Fibroblast of skin of scalp (primary cell): ENCODE results near the gene CD59.
"Not testable (repeated sequence)": the region's sequence is repeated elsewhere in the genome, so short reads cannot be mapped to it uniquely, and the experiment has no call there.

Source experiments
- DNase-seq: peaks from one replicate; pipeline ENCODE4 v3.0.0-alpha.2; 2013

The CD59 gene

GRCh38 chr11:33665350-33666106 lies 70.7 kb downstream of the CD59 start:
- DNase-seq = no peak

DNA sequence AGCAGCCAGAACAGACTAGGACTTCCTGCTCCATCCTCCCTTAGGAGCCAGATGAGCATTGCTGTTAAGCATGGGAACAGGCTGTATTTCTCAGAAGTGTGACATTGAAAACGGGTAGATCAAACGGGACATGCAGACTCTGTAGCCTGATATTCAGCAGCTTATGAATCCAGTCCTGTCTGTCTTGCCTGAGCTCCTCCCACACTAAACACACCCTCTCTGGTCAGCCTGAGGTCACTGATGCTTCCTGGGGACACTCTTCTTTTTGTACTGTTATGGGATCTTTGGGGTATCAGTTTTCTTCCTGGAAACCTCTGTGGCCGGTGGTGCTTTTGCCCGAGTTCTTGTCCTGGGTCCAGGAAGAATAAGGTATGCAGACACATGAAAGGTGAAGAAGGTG lies 71.4 kb downstream of the CD59 start:
- DNase-seq = no peak

DNA sequence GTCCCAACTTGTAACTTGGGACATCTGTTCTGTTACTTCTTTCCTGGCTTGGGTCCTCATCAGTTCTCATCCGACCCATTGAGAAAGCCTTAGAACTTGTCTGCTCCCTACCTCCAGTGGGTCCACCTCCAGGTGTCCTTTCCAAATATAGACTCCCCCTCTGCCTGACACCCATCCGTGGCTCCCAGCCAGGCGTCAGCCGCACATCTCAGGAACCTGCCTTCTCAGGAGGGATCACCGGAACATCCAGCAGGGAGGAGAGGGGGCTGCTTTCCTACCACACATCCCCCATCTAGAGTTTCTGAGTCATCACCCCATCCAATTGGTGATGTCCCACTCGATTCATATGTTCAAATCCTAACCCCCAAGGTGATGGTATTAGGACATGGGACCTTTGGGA lies 72.1 kb downstream of the CD59 start:
- no peak for DNase-seq

- no peak for DNase-seq
Measured at GRCh38 chr11:33663121-33663520, 73.1 kb downstream of the CD59 start.

GRCh38 chr11:33661526-33661925 lies 74.7 kb downstream of the CD59 start:
- not testable (repeated sequence) for DNase-seq

DNA sequence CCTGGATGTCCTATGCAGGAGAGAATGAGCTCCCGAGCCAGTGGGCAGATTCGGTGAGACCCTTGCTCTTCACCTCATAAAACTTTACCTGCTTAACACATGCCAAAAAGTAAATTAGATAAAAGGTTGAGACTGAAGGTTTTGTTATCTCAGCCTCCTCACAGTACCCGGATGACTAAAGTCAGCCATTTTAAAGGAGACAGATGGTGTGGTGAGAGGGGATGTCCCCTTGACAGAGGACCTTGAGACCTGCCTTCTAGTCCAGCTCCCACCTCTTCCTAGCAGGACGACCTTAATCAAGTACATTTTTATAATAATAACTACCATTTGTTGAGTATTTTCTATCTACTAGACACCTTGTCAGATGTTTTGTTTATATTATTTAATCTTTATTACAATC lies 75.3 kb downstream of the CD59 start:
- DNase-seq = no peak

DNA sequence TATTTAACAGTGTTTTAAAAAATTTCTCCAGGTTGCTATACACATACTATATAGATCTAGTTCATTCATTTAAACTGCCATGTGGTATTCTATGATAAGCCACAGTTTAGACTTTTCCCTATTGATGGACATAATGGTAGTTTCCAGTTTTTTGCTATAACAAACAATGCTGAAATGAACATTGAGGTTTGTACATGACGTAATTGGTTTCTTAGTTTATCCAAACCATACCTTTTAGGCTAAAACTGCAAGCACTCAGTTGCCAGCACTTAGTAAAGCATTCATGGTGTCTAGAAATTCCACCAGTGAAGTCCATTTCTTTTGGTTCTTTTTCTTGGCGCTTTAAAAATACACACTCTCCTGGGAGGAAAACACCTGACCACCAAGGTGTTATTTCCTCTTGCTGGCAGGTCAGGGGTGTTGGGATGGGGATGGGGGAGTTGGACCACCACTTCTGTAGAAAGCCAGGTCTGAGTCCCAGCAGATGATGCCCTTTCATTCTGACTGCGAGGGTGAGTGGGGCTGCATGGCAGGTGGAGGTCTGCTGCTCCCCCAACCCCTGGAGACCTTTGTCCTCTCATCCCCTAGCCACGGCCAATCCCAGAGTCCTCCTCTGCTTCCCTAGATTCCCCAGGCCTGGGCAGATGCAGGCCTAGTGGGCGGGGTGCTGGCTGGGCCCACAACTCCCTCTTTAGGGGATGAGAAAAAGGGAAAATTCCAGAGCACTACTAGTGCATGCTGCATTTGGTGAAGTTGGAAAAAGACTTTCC lies 76.7 kb downstream of the CD59 start:
- no peak for DNase-seq

- no peak for DNase-seq
Measured at GRCh38 chr11:33658195-33658900, 77.9 kb downstream of the CD59 start.

DNA sequence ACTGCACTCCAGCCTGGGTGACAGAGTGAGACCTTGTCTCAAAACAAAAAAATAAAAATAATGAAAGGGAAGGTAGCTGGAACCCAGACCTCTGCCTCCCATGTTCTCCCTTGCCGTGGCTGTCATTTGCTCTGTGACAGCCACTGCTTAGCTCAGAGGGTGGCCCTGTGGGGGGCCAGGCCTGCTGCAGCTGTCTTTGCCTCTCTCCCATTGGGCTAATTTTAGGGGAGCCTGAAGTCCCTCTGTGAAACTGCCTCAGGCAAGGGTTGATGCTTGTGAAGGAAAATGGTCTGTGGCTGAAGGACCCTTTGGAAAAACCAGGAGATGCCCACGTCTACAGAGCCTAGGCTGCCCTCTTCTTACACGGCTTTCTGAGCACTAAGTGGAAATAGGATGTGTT lies 78.5 kb downstream of the CD59 start:
- DNase-seq = no peak

GRCh38 chr11:33656768-33657167 lies 79.5 kb downstream of the CD59 start:
- no peak for DNase-seq

DNA sequence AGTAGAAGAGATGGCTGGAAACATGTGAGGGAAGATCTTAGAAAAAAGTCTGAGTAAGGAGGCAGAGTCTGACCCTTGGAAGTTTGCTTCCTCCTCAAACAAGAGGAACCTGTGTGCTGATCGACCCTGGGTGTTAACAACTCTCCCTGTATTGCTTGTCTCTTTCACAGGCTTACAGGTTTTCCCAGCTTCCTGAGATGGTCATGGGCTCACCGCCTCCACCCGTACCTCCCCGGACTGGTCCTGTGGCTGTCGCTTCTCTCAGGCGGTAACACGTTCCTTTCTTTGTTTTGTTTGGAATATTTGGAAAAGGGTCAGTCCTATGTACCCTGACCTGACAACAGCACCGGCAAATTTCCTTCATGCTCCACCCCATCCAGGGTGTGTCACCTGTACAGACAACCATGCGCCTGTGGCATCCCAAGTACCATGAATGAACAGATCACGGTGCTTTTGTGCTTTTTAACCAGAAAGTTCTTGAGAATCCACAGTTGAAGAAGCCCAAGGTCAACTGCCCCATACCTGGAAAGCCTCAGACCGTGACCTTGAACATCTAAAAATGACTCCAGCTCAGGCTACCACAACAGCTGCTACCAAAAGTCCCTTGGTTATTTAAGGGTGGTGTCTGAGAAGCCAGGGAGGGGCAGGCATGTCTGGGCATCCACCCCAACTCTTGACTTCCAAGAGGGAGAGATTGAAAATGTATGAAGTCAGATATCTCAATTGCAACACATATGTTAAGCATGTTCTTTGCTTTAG lies 80.2 kb downstream of the CD59 start:
- DNase-seq = no peak

DNA sequence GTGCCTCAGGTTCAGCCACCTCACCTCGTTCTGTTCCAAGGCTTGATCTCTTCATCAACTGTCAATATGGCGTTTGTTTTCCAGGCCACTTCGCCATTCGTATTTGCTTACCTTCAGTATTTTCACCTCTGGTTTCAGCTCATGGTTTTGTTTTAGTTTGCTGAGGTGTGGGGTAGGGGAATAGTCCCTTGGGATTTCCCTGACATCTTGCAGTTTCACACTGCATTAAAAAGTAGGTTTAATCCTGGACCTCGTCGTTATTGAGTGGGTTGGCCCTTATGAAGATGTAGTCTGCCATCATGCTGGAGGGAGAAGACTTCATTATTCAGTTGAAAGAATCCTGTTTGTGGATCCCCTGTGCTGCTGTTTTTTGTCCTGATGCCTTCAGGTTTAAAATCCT lies 81.6 kb downstream of the CD59 start:
- no peak for DNase-seq
